ENCODE measurements around the gene BRF1.

The BRF1 gene

GRCh38 chr14:105219043-105219612 is 81.7 kb downstream of the BRF1 start:
- no peak overlapping the region for H3K27ac ChIP-seq (ENCODE audit: low read depth, low read length)
- H3K9ac ChIP-seq (ENCODE audit: low read length) = no peak overlapping the region
- no peak overlapping the region for H3K4me3 ChIP-seq (ENCODE audit: insufficient read depth, low read length, poor library complexity, severe bottlenecking)
- no peaks in the 10 kb centered on the region for H3K9me3 ChIP-seq (ENCODE audit: insufficient read depth, low read length)
- H3K4me2 ChIP-seq (ENCODE audit: low read depth, low read length, poor library complexity, severe bottlenecking) = no peak overlapping the region
- TF ChIP-seq, protein P1, sequence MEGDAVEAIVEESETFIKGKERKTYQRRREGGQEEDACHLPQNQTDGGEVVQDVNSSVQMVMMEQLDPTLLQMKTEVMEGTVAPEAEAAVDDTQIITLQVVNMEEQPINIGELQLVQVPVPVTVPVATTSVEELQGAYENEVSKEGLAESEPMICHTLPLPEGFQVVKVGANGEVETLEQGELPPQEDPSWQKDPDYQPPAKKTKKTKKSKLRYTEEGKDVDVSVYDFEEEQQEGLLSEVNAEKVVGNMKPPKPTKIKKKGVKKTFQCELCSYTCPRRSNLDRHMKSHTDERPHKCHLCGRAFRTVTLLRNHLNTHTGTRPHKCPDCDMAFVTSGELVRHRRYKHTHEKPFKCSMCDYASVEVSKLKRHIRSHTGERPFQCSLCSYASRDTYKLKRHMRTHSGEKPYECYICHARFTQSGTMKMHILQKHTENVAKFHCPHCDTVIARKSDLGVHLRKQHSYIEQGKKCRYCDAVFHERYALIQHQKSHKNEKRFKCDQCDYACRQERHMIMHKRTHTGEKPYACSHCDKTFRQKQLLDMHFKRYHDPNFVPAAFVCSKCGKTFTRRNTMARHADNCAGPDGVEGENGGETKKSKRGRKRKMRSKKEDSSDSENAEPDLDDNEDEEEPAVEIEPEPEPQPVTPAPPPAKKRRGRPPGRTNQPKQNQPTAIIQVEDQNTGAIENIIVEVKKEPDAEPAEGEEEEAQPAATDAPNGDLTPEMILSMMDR (IDR thresholded peaks at IDR 0.05; ENCODE audit: insufficient read depth, low read length, poor library complexity, severe bottlenecking) = no peak
- no peaks in the 10 kb centered on the region for H3K79me2 ChIP-seq (ENCODE audit: insufficient read depth, low read length)
- H3K36me3 ChIP-seq (ENCODE audit: low read length) = no peaks in the 10 kb centered on the region
- H3F3A ChIP-seq (ENCODE audit: insufficient read depth) = no peaks in the 10 kb centered on the region
- no peaks in the 10 kb centered on the region for H3K9me2 ChIP-seq (replicated peaks; ENCODE audit: insufficient read depth, low read length)
- H4K20me1 ChIP-seq (ENCODE audit: low read depth, low read length) = no peaks in the 10 kb centered on the region
- no peaks in the 10 kb centered on the region for H3K27me3 ChIP-seq (ENCODE audit: low read length)
- H2AFZ ChIP-seq (ENCODE audit: low read depth, low read length, severe bottlenecking) = no peak overlapping the region

GRCh38 chr14:105218611-105219010 is 82.2 kb downstream of the BRF1 start:
- H3K36me3 ChIP-seq (ENCODE audit: low read length) = no peaks in the 10 kb centered on the region
- H3K9me2 ChIP-seq (replicated peaks; ENCODE audit: insufficient read depth, low read length) = no peaks in the 10 kb centered on the region
- H3K9ac ChIP-seq (ENCODE audit: low read length) = no peak overlapping the region
- H3K27ac ChIP-seq (ENCODE audit: low read depth, low read length) = no peak overlapping the region
- H3F3A ChIP-seq (ENCODE audit: insufficient read depth) = no peaks in the 10 kb centered on the region
- no peak for TF ChIP-seq EZH2phosphoT487 (conservative IDR thresholded peaks at IDR 0.05; ENCODE audit: low read length)
- TF ChIP-seq, protein P1 (IDR thresholded peaks at IDR 0.05; ENCODE audit: insufficient read depth, low read length, poor library complexity, severe bottlenecking) = no peak
- H4K20me1 ChIP-seq (ENCODE audit: low read depth, low read length) = no peaks in the 10 kb centered on the region
- H3K4me2 ChIP-seq (ENCODE audit: low read depth, low read length, poor library complexity, severe bottlenecking) = no peak overlapping the region
- no peaks in the 10 kb centered on the region for H3K27me3 ChIP-seq (ENCODE audit: low read length)
- H3K9me3 ChIP-seq (ENCODE audit: insufficient read depth, low read length) = no peaks in the 10 kb centered on the region
- no peaks in the 10 kb centered on the region for H3K79me2 ChIP-seq (ENCODE audit: insufficient read depth, low read length)
- H2AFZ ChIP-seq (ENCODE audit: low read depth, low read length, severe bottlenecking) = no peak overlapping the region
- no peak overlapping the region for H3K4me3 ChIP-seq (ENCODE audit: insufficient read depth, low read length, poor library complexity, severe bottlenecking)

DNA sequence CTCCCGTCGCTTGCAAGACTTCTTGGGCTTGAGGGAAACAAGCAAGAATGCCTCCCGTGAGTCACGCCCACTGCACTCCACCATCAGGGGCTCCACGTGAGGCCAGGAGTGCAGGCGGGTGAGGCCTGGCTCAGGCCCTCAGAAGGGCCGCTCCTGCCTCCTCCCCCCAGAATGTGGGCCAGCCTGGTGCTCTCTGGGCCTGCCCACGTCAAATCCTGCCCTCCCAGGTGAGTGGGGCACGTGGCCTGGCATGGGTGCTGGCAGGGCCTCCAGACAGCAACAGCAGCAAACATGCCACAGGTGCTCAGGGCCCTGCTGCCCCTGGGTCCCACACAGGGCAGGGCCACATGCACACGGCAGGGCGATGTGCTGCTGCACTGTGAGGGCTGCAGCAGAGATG is 83.0 kb downstream of the BRF1 start:
- no peak overlapping the region for H3K4me3 ChIP-seq (ENCODE audit: insufficient read depth, low read length, poor library complexity, severe bottlenecking)
- H3K9ac ChIP-seq (ENCODE audit: low read length) = no peak overlapping the region
- no peaks in the 10 kb centered on the region for H3K9me2 ChIP-seq (replicated peaks; ENCODE audit: insufficient read depth, low read length)
- H2AFZ ChIP-seq (ENCODE audit: low read depth, low read length, severe bottlenecking) = no peak overlapping the region
- no peaks in the 10 kb centered on the region for H3F3A ChIP-seq (ENCODE audit: insufficient read depth)
- TF ChIP-seq, protein P1 (IDR thresholded peaks at IDR 0.05; ENCODE audit: insufficient read depth, low read length, poor library complexity, severe bottlenecking) = no peak
- no peak for TF ChIP-seq EZH2phosphoT487 (conservative IDR thresholded peaks at IDR 0.05; ENCODE audit: low read length)
- H3K27me3 ChIP-seq (ENCODE audit: low read length) = no peaks in the 10 kb centered on the region
- H4K20me1 ChIP-seq (ENCODE audit: low read depth, low read length) = no peaks in the 10 kb centered on the region
- H3K79me2 ChIP-seq (ENCODE audit: insufficient read depth, low read length) = no peaks in the 10 kb centered on the region
- H3K9me3 ChIP-seq (ENCODE audit: insufficient read depth, low read length) = no peaks in the 10 kb centered on the region
- no peaks in the 10 kb centered on the region for H3K36me3 ChIP-seq (ENCODE audit: low read length)
- H3K4me2 ChIP-seq (ENCODE audit: low read depth, low read length, poor library complexity, severe bottlenecking) = no peak overlapping the region
- no peak overlapping the region for H3K27ac ChIP-seq (ENCODE audit: low read depth, low read length)

Measured in SU-DHL-6 (cell line).